Stimulated activated CD4-positive, alpha-beta T cell treated with anti-CD3 and anti-CD28 coated beads, Interleukin-15, amount 100 ng/mL, for 24 hours (primary cell): ENCODE measurements around the gene STEAP1.

Source experiments
- DNase-seq: peaks from one replicate; pipeline ENCODE4 v3.0.0-alpha.2; 2020

Gene STEAP1

GRCh38 chr7:90213521-90213920, 59.3 kb downstream of the STEAP1 start:
- no peak for DNase-seq
